ENCODE data around the gene TRPM5.

- TF ChIP-seq CTCF (conservative IDR thresholded peaks at IDR 0.05; ENCODE audit: low read depth, low read length) (no peak), EZH2 (IDR thresholded peaks at IDR 0.05; ENCODE audit: borderline replicate concordance, low read depth, low read length, poor library complexity, severe bottlenecking) (no peak)
These were observed 16.5 kb downstream of the TRPM5 start for GRCh38 chr11:2427721-2428321.
